Measurements from ENCODE around the gene MAST3.

- TF ChIP-seq CTCF (conservative IDR thresholded peaks at IDR 0.05; ENCODE audit: low read length) (no peak), EZH2phosphoT487 (IDR thresholded peaks at IDR 0.05; ENCODE audit: borderline replicate concordance, low read depth, low read length) (no peak)
Observed at GRCh38 chr19:18049385-18049784, 48.2 kb upstream of the MAST3 start.
